Endothelial cell of umbilical vein (primary cell): ENCODE results near the gene TRIM7. TPM values are rescaled to one million over a fixed set of nuclear protein-coding genes. Genes with fewer than 3 reads are reported as not detected.

Source experiments
- BruUV-seq: library from RNA; stranded (reverse); fragments of 400-500 nt; replicated peaks from 2 replicates; lab custom pipeline; 2021; lab: Mats Ljungman, UMichigan
- CTCF ChIA-PET: fragments of 300-600, 350-600 bp; sonication (Branson Sonifier 250); formaldehyde crosslinking; loops from one replicate; lab custom pipeline; 2021; ENCODE audit warnings: antibody characterized with exemption, inconsistent platforms; lab: Charles Lee
- POLR2A ChIA-PET: fragments of 300-600, 350-600 bp; sonication (Branson Sonifier 250); formaldehyde crosslinking; loops from one replicate; lab custom pipeline; 2021; ENCODE audit warnings: antibody characterized with exemption, inconsistent platforms; lab: Charles Lee
- DNase-seq: peaks from one replicate; pipeline ENCODE4 v3.0.0-alpha.2; 2011; ENCODE audit warnings: low read depth, low spot score
- FAIRE-seq: peaks from 2 replicates; lab custom pipeline; 2011; peaks lifted over from hg19 to GRCh38; lab: Jason Lieb, UNC
- H2AFZ ChIP-seq: 2 replicates; pipeline ENCODE4 v1.6.0; 2012; ENCODE audit warnings: low read depth, low read length, control low read depth, inconsistent platforms
- H3K27ac ChIP-seq: 2 replicates; pipeline ENCODE4 v1.5.1; 2011; ENCODE audit warnings: low read depth, mild to moderate bottlenecking, control low read depth, low read length, moderate library complexity; ENCODE audit not compliant: insufficient read depth
- H3K27me3 ChIP-seq, 2 experiments: 2 replicates each; pipeline versions ENCODE4 v1.6.0 to v1.6.1; 2011; ENCODE audit warnings: low read length in 2 of 2, mixed read lengths in 1 of 2; ENCODE audit not compliant: control insufficient read depth in 2 of 2, insufficient read depth in 2 of 2
- H3K36me3 ChIP-seq, 2 experiments: 2 replicates in 1 of 2; 3 replicates in 1 of 2; pipeline ENCODE4 v1.5.1; 2011; ENCODE audit warnings: low read length in 2 of 2, mild to moderate bottlenecking in 1 of 2, moderate library complexity in 1 of 2; ENCODE audit not compliant: control insufficient read depth in 2 of 2, insufficient read depth in 2 of 2; ENCODE audit errors: extremely low read depth in 1 of 2
- H3K4me1 ChIP-seq: 3 replicates; pipeline ENCODE4 v1.5.1; 2011; ENCODE audit warnings: mild to moderate bottlenecking, low read length; ENCODE audit not compliant: control insufficient read depth, insufficient read depth; ENCODE audit errors: extremely low read depth
- H3K4me2 ChIP-seq: 2 replicates; pipeline ENCODE4 v1.6.1; 2011; ENCODE audit warnings: low read length, control low read depth, mixed read lengths; ENCODE audit not compliant: insufficient read depth
- H3K4me3 ChIP-seq, 3 experiments: fragments of 200-600 bp in 1 of 3; sonication (generic), shearing (Covaris generic) in 1 of 3; replicated peaks in 1 of 3; 2 replicates each; pipeline ENCODE4 v1.5.1; 2011 to 2016; ENCODE audit warnings: control low read depth in 3 of 3, low read length in 3 of 3, mild to moderate bottlenecking in 2 of 3, inconsistent platforms in 1 of 3, low read depth in 1 of 3, moderate library complexity in 1 of 3; ENCODE audit not compliant: insufficient read depth in 1 of 3
- H3K79me2 ChIP-seq: 2 replicates; pipeline ENCODE4 v1.6.0; 2012; ENCODE audit warnings: low read length, inconsistent platforms; ENCODE audit not compliant: control insufficient read depth, insufficient read depth
- H3K9ac ChIP-seq: replicated peaks from 2 replicates; pipeline ENCODE3; 2011; ENCODE audit warnings: low read length, control low read depth; ENCODE audit not compliant: insufficient read depth; ENCODE audit errors: extremely low read depth
- H3K9me1 ChIP-seq: replicated peaks from 3 replicates; pipeline ENCODE4 v1.6.0; 2011; ENCODE audit warnings: mild to moderate bottlenecking, low read length; ENCODE audit not compliant: control insufficient read depth, insufficient read depth; ENCODE audit errors: extremely low read depth
- H3K9me3 ChIP-seq: replicated peaks from 2 replicates; pipeline ENCODE4 v1.5.1; 2012; ENCODE audit warnings: low read length, inconsistent platforms; ENCODE audit not compliant: control insufficient read depth, insufficient read depth
- H4K20me1 ChIP-seq: replicated peaks from 2 replicates; pipeline ENCODE3; 2011; ENCODE audit warnings: mild to moderate bottlenecking, low read length; ENCODE audit not compliant: control insufficient read depth, insufficient read depth; ENCODE audit errors: extremely low read depth
- CTCF ChIP-seq, 2 donors: IDR thresholded peaks; 1 replicate in 1 of 2; 2 replicates in 1 of 2; pipeline ENCODE4 v1.5.1; 2011; ENCODE audit warnings: low read length in 2 of 2, mild to moderate bottlenecking in 2 of 2, moderate library complexity in 2 of 2, control low read depth in 1 of 2, inconsistent platforms in 1 of 2, low read depth in 1 of 2; ENCODE audit not compliant: insufficient read depth in 1 of 2; ENCODE audit errors: extremely low read depth in 1 of 2
- EZH2 ChIP-seq: IDR thresholded peaks from 2 replicates; pipeline ENCODE4 v1.6.1; 2012; ENCODE audit warnings: borderline replicate concordance, low read depth, mild to moderate bottlenecking, moderate library complexity, low read length, inconsistent platforms; ENCODE audit not compliant: severe bottlenecking
- GATA2 ChIP-seq: IDR thresholded peaks from 2 replicates; pipeline ENCODE4 v1.7.0; 2011; ENCODE audit warnings: low read depth, mild to moderate bottlenecking, moderate library complexity, mixed read lengths, low read length; ENCODE audit not compliant: insufficient read length, insufficient read depth
- JUN ChIP-seq: IDR thresholded peaks from 2 replicates; pipeline ENCODE4 v1.6.1; 2011; ENCODE audit warnings: borderline replicate concordance, low read depth; ENCODE audit not compliant: insufficient read length, insufficient read depth
- POLR2A ChIP-seq: IDR thresholded peaks from 2 replicates; pipeline ENCODE4 v1.6.1; 2012; ENCODE audit warnings: low read depth, mild to moderate bottlenecking, control low read depth, low read length
- POLR2AphosphoS5 ChIP-seq: IDR thresholded peaks from 2 replicates; pipeline ENCODE4 v1.6.1; 2012; ENCODE audit warnings: low read depth, mild to moderate bottlenecking, control low read depth, low read length, moderate library complexity; ENCODE audit not compliant: insufficient read depth
- dilution Hi-C: fragments of 300-500 bp; cut with MboI; formaldehyde crosslinking; loops from one replicate; pipeline ENCODE4 v1.15.0; 2019; ENCODE audit warnings: low sequenced_read_pairs; ENCODE audit not compliant: extremely low pct_ligation_motif_present
- intact Hi-C: fragments of 100-400 bp; cut with micrococcal nuclease; formaldehyde crosslinking; loops from one replicate; pipeline ENCODE4 v1.10.0; 2022
- polyA plus RNA-seq, 4 experiments: library from polyadenylated mRNA; depleted of rRNA in 3 of 4; stranded (reverse) in 3 of 4; unstranded in 1 of 4; fragments of >200 nt; gene quantifications; 2 replicates each; pipeline versions ENCODE4 v1.2.1 to v1.2.3, GENCODE V29; 2011 to 2012; ENCODE audit warnings: missing spikeins in 1 of 4
- total RNA-seq: library from RNA; stranded (reverse); gene quantifications from 2 replicates; pipeline ENCODE4 v1.2.3, GENCODE V29; 2021

TRIM7 gene
- total and polyA plus RNA-seq, 2 donors (not counting 3 experiments of a cell fraction or from before 2014, with no cell fraction given) = 2.7 to 3.4 TPM

- intact Hi-C loops (loop anchor here (10.0 kb wide), 1 partner anchor 1649 kb away; the partner anchor contains the start of gene RUFY1), dilution Hi-C loops (no loop called here)
- Histone ChIP-seq H3K27ac (no peak overlapping the region), H3K9me1 (no peaks in the 10 kb centered on the region), H3K36me3 (no peaks in the 10 kb centered on the region), H3K9me3 (no peaks in the 10 kb centered on the region), H3K27me3 (peaks cover 0 to 2% of the 10 kb centered on the region in 2 experiments), H2AFZ (peak overlapping the region; percentile 87), H4K20me1 (no peaks in the 10 kb centered on the region), H3K4me3 (peak overlapping the region; percentile 36 to 50 (median 46)), H3K4me1 (peaks cover 12% of the 10 kb centered on the region), H3K4me2 (peak overlapping the region; percentile 51), H3K79me2 (no peaks in the 10 kb centered on the region), H3K9ac (no peak overlapping the region)
- DNase-seq (peak; percentile 60), FAIRE-seq (peak; percentile 26)
- BruUV-seq = no TSS peak
- CTCF ChIA-PET = interaction anchor here (0.9 to 8.0 kb wide), 3 partner anchors 13 to 20 kb away, joined by 3 to 95 read pairs (median 13); no protein-coding TSS in a partner anchor
- no peak for TF ChIP-seq POLR2A
- TF ChIP-seq CTCF (IDR thresholded peaks at IDR 0.05; ENCODE audit: extremely low read depth in 1 of 2, insufficient read depth in 1 of 2, low read depth in 1 of 2, low read length in 2 of 2) = no peak
- no peak for TF ChIP-seq GATA2
- no peak for TF ChIP-seq JUN
- no peak for TF ChIP-seq EZH2
- no peak for TF ChIP-seq POLR2AphosphoS5
- POLR2A ChIA-PET = interaction anchor here (0.9 to 2.1 kb wide), 3 partner anchors 13 to 19 kb away, joined by 5 to 11 read pairs (median 6); partner anchors contain the start of gene TRIM41
Measured at GRCh38 chr5:181204113-181204825, 727 bp downstream of the TRIM7 start.
